GM12874 (cell line): ENCODE data around the gene GCLM.

Source experiments
- TF ChIP-seq, protein P1 (sequence below): IDR thresholded peaks from 2 replicates; pipeline ENCODE4 v1.5.1; 2011; ENCODE audit warnings: low read depth, mild to moderate bottlenecking, control low read depth, low read length, moderate library complexity; ENCODE audit not compliant: insufficient read depth

GCLM gene

GRCh38 chr1:93905051-93905450 lies 4.2 kb downstream of the GCLM start:
- TF ChIP-seq, protein P1, sequence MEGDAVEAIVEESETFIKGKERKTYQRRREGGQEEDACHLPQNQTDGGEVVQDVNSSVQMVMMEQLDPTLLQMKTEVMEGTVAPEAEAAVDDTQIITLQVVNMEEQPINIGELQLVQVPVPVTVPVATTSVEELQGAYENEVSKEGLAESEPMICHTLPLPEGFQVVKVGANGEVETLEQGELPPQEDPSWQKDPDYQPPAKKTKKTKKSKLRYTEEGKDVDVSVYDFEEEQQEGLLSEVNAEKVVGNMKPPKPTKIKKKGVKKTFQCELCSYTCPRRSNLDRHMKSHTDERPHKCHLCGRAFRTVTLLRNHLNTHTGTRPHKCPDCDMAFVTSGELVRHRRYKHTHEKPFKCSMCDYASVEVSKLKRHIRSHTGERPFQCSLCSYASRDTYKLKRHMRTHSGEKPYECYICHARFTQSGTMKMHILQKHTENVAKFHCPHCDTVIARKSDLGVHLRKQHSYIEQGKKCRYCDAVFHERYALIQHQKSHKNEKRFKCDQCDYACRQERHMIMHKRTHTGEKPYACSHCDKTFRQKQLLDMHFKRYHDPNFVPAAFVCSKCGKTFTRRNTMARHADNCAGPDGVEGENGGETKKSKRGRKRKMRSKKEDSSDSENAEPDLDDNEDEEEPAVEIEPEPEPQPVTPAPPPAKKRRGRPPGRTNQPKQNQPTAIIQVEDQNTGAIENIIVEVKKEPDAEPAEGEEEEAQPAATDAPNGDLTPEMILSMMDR = no peak

GRCh38 chr1:93904228-93904627 lies 5.0 kb downstream of the GCLM start:
- TF ChIP-seq, protein P1 = no peak

DNA sequence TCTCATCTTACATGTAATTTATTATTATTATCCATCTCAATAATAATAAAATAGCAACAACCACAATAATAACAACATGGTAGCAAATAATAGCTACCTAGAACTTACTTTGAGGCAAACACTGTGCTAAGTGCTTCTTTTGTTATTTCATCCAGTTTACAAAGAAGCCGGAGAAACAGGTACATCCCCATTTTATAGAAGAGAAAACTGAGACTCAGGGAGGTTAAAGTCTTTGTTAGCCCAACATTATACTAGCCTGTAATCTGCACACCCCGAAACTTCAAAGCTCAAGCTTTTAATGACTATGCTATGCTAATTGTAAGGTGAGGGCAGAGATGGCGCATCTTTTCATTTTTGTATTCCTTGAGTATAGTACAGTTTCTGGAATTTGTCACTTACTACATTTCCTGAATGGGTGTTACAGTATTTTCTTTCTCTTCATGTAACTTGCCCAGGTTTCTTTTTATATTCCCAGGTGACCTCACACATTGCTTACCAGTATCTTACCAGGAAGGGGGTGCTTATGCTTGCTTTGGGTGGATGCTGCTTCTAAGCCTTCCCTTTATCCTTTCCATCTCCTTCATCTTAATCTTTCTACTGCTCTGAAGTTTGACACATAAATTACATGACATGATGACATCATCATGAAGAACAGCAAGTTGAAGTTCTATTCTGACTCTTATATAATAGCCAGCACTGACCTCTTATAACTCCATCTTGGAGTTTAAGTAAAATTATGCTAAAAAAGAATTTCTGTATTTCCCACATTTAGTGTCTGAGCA lies 8.3 kb downstream of the GCLM start:
- TF ChIP-seq, protein P1 = no peak

- TF ChIP-seq, protein P1 = no peak
These were observed 9.6 kb downstream of the GCLM start for GRCh38 chr1:93899543-93900207.

- TF ChIP-seq, protein P1 = no peak
These were observed 20.3 kb downstream of the GCLM start for GRCh38 chr1:93888900-93889299.

DNA sequence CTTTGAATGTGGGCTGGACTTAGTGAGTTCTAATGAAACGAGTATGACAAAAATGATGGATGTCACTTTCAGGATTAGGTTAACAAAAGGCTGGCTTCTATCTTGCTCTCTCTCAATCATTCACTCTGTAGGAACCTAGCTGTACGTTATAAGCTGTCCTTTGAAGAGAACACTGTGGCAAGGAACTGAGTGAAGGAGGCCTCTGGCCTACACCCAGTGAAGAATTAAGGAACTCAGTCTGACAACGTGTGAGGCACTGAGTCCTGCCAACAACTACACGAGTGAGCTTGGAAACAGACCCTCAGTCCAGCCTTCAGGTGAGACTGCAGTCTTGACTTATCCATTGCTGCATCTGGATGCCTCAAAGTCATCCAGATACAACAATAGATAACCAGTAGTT lies 27.0 kb downstream of the GCLM start:
- TF ChIP-seq, protein P1 = no peak

GRCh38 chr1:93880731-93881130 lies 28.5 kb downstream of the GCLM start:
- TF ChIP-seq, protein P1 = no peak
